ENCODE data around the gene DCP1B.

DNA sequence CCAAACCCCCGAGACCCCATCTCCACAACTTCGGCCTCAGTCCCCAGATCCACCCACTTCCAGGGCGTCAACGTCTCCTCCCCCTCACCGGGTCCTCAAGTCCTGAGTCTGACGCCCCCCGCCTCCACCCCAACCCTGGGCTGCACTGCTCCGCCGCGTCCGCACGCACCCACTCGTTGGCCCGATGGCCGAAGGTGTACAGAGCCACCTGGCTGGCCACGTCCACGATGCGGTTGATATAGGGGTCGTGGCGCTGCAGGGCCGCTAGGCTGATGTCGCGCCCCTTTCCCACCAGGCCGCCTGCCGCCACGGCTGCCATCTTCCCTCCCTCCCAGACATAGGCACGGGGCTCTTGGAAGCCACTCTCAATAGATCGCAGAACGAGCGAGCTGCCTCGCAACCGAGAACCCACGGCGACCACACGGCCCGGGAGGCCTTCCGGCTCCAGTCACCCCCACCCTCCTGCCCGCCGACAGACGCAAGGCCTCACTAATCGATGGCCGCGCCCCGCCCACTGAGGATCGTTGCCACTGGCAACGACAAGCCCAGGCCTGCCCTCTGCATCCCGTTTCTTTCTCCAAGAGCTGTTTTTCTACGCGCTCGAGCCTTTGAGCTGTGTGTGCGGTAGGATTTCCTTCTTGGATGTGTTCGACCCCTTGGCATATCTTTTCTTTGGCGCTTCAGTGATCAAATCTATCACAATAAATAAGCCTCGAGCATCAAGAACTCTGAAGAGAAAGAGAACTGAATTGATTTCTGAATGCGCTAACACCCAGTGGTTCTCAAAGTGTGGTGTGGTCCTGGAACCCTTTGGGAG is at the start of gene DCP1B:
- TF ChIP-seq, protein P1, sequence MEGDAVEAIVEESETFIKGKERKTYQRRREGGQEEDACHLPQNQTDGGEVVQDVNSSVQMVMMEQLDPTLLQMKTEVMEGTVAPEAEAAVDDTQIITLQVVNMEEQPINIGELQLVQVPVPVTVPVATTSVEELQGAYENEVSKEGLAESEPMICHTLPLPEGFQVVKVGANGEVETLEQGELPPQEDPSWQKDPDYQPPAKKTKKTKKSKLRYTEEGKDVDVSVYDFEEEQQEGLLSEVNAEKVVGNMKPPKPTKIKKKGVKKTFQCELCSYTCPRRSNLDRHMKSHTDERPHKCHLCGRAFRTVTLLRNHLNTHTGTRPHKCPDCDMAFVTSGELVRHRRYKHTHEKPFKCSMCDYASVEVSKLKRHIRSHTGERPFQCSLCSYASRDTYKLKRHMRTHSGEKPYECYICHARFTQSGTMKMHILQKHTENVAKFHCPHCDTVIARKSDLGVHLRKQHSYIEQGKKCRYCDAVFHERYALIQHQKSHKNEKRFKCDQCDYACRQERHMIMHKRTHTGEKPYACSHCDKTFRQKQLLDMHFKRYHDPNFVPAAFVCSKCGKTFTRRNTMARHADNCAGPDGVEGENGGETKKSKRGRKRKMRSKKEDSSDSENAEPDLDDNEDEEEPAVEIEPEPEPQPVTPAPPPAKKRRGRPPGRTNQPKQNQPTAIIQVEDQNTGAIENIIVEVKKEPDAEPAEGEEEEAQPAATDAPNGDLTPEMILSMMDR (IDR thresholded peaks at IDR 0.05; ENCODE audit: insufficient read depth, low read length, poor library complexity, severe bottlenecking) = no peak
- TF ChIP-seq EZH2phosphoT487 (conservative IDR thresholded peaks at IDR 0.05; ENCODE audit: low read length) = no peak

Data from SU-DHL-6 (cell line).